D721Med (cell line): ENCODE measurements around the gene FHAD1.

Experiments
- DNase-seq: peaks from one replicate; pipeline ENCODE4 v3.0.0; 2011; ENCODE audit warnings: low spot score; ENCODE audit not compliant: insufficient read length
- FAIRE-seq: peaks from 2 replicates; lab custom pipeline; 2011; peaks lifted over from hg19 to GRCh38; lab: Jason Lieb, UNC
- TF ChIP-seq, protein P1 (sequence below): IDR thresholded peaks from 2 replicates; pipeline ENCODE4 v1.5.1; 2012; ENCODE audit warnings: mild to moderate bottlenecking, control low read depth; ENCODE audit not compliant: insufficient read depth; ENCODE audit errors: missing control alignments

FHAD1 gene

DNA sequence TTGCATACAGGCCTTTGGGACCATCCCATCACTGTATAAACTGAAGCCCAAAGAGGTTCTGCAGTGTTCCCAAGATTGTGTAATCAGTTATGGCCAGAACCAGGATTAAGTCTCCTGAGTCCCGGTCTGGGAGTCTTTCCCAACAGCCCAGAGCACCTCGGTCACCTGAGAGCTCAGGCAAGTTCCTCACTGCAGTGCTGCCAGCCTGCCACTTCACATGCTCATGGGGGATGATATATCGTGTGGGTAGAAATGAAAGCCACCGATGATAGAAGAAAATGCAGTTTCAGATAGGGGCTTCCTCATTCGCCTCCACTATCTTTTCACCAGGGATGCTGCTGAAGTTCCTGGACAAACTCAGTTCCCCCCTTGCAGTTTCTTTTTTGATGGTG, 30.4 kb downstream of the FHAD1 start:
- TF ChIP-seq, protein P1, sequence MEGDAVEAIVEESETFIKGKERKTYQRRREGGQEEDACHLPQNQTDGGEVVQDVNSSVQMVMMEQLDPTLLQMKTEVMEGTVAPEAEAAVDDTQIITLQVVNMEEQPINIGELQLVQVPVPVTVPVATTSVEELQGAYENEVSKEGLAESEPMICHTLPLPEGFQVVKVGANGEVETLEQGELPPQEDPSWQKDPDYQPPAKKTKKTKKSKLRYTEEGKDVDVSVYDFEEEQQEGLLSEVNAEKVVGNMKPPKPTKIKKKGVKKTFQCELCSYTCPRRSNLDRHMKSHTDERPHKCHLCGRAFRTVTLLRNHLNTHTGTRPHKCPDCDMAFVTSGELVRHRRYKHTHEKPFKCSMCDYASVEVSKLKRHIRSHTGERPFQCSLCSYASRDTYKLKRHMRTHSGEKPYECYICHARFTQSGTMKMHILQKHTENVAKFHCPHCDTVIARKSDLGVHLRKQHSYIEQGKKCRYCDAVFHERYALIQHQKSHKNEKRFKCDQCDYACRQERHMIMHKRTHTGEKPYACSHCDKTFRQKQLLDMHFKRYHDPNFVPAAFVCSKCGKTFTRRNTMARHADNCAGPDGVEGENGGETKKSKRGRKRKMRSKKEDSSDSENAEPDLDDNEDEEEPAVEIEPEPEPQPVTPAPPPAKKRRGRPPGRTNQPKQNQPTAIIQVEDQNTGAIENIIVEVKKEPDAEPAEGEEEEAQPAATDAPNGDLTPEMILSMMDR = no peak
- no peak for DNase-seq
- no peak for FAIRE-seq

- TF ChIP-seq, protein P1 = no peak
- DNase-seq (no peak), FAIRE-seq (no peak)
Measured at GRCh38 chr1:15277933-15278332, 30.9 kb downstream of the FHAD1 start.

DNA sequence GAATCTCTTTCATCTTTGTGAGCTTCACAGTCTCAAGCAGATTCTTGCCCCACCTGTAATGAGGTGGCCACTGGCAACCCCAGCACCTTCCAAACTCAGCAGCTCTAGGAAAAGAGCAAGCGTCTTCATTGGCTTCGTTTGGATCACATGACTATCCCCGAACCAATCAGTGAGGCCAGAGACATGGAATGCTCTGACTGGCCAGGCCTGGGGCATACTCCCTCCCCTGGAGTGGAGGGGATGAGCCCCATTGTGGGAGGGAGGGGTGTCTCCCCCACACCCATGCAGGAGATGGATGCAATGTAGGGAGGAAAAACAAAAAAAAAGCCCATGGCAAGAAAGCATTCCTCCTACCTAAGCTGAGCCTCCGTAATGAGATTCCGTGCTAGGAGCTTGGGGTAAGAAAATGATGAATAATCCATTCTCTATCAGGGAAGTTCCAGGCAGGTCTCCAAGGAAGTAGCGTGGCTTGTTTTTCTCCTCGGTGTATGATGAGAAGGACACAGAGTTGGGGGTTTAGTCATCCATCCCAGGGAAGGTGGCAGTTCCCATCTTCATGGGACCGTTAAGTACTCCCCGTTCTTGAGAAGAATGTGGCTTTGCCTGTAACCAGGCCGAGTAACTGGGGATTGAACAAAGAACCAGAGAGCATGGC, 32.7 kb downstream of the FHAD1 start:
- DNase-seq (no peak), FAIRE-seq (no peak)
- TF ChIP-seq, protein P1 = no peak

GRCh38 chr1:15280416-15280815, 33.4 kb downstream of the FHAD1 start:
- DNase-seq = no peak
- TF ChIP-seq, protein P1 = no peak
- no peak for FAIRE-seq

DNA sequence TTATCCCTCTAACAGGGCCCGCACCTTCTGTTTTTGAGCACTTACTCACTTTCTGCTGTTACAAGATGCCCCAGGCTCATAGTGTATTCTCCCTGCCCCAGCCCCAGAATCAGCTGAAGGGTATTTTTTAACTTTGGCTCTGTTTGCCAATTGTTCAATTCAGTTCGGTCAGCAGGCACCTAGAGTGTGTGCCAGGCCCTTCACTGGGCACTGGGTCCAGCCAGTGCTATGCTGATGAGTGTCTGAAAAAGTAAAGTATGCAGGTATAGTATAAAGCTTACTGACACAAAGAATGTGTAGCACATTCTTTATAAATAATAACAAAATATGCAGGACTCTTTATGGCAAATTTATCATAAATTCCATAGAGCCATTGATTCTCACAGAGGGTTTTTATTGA, 35.0 kb downstream of the FHAD1 start:
- DNase-seq (no peak), FAIRE-seq (no peak)
- TF ChIP-seq, protein P1 = no peak

DNA sequence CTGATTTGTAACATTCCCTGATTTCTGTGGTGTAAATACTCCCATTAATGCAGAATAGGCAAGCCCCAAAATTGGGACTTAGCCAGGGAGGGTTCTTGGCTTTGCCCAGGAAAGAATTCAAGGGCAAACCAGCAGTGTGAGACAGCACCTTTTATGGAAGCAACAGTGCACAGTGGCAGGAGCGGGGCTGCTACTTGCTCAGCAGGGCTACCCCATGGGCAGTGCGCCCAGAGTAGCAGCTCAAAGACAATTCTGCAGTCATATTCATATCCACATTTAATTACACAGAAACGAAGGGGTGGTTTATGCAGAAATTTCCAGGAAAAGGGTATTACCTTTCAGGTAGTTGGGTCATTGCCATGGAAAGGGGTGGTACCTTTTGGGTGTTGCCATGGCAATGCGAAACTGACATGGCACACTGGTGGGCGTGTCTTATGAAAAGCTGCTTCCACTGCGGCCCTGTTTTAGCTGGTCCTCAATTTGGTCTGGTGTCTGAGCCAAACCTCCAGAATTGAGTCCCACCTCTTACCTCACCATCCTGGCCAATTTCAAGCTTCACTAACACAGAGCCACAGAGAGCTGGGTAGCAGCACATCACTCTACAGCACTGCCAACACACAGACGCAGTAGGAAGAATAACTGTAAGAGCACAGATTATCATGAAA, 35.9 kb downstream of the FHAD1 start:
- DNase-seq = no peak

More for the DNA sequence above, 35.9 kb downstream of the FHAD1 start:
- TF ChIP-seq, protein P1 = no peak
- no peak for FAIRE-seq
